Fibroblast of skin of scalp (primary cell): ENCODE measurements around the gene CRYL1.

Source experiments
- DNase-seq: peaks from one replicate; pipeline ENCODE4 v3.0.0-alpha.2; 2013

CRYL1 gene

DNA sequence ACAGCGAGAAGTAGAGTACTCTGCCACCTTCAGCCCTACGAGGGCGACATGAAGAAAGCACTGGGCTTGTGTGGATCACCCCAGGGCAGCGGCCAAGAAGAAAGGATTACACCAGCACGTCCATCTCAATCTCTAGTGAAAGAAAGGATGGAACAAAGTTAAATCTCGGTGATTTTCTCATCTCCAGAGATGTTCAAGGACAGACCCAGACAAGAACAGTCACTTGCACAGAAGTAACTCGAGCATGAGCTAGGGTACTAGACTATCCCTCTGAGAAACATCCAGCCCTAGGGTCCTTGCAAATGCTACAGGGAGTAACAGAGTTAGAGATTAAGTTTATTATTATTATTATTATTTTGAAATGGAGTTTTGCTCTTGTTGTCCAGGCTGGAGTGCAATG is 106.7 kb downstream of the CRYL1 start:
- DNase-seq = no peak

DNA sequence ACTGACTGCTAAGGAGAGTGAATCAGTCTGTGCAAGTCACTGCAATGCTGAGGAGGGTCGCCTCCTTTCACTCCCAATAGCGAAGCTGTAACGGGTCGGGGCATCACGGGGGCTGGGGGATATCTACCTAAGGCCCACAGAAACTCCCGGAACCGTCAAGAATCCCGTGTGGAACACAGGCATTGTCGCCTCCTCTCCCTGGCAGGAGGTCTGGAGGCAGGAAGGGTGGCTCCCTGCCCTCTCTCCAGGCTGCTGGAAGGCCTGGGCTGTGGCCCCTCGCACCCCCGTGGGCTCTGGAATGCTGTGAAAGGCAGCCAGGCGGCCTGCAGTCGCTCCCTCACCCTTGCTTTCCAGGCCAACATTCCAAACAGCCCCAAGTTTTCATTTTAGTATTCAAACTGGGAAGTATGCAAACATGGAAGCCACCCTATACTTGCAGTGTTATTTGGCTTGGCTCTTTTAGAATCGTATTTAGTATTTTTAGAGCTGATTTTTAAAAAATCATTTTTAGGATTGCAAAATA is 109.4 kb downstream of the CRYL1 start:
- peak; percentile 78 for DNase-seq

DNA sequence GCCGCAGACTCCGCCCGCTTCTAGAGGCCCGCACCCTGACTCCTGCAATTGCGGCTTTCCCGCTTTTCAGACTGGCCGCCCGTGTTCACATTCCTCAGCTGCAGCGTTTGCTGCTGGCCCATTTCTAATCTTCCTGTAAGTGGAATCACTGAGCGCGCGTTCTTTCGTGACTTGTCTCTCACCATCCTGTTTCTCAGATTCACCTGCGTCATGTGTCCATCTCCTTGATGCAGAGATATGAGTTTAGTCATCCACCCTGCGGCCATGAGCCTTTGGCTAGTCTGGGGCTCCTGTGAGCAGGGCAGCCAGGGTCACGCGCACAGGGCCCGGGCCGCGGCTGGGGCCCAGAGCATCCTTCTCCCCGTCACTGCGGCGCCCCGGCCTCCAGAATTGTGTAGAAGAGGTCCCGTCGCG is 110.0 kb downstream of the CRYL1 start:
- no peak for DNase-seq

DNA sequence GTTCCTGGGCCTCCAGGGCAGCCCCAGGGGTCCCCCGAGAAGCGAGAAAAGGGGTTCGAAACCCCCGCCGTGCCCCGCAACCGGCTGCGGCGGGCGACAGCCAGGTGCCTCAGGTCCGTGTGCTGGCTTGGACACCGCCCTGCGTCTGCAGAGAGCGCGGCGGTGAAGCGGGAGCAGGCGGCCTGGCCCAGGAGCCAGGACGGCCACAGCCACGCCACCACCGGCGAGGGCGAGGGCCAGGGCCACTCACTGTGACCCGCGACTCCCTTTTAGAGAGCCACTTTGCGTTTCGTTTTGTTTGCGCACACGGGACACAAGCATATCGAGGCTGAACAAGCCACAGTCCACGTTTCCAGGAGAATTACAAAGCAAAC is 110.4 kb downstream of the CRYL1 start:
- no peak for DNase-seq

DNA sequence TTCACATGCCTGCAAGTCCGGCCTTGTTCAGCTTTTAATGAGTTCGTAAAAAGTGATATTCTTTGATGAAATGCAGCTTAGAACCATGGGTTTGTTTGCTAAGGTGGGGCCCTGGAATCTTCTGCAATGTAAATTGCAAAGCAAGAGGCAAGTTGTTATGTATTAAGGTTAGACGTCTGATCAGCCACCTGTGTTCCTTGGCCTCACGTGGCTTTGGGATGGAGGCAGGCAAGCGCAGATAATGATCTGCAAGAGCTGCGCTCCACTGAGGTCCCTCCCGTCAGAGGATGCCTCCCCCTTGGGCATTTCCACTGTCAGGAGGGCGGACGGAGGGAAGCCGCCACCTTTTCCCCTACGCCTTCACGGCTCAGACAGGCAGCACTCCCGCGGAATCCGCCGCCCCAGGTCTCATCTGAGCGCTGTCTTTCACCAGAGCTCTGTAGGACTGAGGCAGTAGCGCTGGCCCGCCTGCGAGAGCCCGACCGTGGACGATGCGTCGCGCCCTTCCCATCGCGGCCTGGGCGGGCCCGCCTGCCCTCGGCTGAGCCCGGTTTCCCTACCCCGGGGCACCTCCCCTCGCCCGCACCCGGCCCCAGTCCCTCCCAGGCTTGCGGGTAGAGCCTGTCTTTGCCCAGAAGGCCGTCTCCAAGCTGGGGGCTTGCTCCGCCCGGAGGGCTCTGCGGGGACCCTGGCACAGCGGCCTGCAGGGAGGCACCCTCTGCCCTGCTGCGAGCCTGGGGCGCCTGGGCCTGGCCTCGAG is 110.9 kb downstream of the CRYL1 start:
- no peak for DNase-seq

DNA sequence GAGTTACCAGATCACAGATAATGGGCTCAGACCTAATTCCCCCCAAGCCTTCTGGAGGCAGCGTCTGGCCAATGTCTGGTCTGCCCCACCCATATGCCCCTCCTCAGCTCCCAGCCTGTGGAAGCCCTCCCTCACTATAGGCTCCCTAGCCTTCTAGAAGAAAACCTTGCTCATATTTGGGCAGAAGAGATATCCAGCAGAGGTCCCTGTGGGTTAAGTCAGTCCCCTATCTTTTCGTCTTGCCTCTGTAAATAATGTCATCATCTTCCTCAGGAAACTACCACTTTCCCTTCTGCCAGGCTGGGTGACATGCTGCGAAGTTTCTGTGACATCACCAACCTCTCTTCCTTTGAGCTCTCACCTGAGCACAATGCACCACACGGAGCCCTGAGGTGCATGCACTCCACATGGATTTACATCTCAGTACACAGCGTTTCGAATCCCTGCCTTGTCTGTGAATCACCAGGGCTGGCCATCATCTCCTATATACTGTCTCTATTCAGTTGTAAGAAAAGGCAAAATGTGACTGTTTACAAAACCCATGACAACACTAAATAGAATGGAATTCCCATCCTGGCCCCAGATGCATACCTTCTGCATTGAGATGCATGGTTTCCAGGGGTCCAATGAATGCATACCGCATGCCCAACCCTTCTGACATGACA is 112.8 kb downstream of the CRYL1 start:
- DNase-seq = peak; percentile 31

DNA sequence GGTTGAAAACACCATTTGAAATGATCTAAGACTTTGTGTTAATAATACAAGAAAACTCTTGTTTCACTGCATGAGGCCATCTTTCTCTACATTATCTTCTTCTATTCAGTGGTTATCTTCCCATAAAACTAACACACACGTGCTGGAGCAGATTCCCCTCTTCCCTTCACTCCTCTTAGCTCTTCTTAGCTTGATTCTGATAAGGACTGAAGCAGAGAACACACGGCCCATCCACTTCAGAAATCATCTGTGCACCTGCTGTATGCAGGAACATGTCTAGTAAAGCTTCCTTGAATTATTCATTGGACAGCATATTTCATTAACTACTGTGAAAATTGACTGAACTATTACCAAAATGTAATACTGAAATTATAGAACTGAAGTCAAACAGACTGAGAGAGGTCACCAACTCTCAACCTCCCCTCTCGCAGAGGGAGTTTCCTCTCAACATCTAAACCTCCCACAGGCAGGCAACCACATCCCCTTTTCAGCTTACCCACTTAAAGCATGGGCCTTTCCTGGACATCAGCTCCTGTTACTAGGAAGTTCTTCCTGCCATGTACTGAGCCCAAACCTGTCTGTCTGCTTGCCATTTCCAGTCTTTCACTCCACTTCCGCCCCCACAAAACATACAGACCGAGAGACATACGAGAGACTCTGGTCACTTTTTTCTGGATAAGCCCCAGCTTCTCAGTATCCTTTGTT is 113.9 kb downstream of the CRYL1 start:
- DNase-seq = no peak

DNA sequence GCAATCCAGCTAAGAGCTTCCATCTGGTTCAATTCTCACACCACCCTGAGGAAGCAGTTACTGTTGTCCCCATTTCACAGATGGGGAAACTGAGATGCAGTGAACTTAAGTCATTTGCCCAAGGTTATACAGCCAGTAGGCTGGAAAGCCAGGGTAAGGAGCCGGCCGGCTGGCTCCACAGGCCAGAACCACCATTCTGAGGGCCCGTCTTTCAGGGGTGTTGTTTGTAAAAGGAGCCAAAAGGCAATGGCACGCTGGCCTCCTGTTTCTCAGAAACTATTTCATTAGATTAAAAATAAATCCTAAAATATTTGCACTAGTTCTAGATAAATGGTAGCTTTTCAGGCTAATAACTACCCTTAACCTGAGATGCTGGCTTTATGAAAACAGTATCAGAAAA is 114.9 kb downstream of the CRYL1 start:
- no peak for DNase-seq

DNA sequence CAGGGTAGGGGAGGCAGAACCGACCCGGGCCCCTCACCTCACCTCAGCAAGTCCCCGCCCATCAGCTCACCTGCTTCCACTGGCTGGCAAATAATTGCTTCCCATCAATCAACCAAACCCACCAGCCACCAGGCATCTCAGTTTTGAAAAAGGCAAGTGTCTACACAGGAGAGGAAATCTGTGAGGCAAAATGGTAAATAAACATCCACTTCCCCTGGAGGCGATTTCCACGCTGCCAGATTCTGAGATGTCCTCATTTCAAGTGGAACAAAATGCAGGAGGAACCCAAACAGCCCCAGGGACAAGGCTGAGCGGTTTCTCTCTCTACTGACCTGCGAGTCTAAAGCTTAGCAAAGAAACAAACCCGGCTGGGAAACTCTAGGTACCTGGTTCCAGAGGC is 117.5 kb downstream of the CRYL1 start:
- no peak for DNase-seq

DNA sequence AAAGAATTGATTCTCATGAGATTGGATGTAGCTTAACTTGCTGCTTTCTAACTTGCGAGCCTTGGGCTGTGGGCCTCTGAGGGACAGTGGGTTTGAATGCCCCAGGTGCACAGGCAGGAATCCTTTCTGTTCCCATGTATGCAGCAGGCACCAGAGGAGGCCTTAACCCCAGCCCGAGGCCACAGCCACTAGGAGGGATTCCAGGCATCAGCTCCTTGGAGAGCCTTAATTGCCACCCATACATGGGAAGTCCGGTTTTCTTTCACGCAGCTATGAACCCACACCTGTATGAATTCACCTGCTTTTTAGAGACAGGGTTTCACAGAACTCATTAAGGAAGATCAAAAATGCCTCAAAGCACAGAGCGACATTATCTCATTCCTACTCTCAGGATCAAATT is 117.9 kb downstream of the CRYL1 start:
- DNase-seq = no peak

DNA sequence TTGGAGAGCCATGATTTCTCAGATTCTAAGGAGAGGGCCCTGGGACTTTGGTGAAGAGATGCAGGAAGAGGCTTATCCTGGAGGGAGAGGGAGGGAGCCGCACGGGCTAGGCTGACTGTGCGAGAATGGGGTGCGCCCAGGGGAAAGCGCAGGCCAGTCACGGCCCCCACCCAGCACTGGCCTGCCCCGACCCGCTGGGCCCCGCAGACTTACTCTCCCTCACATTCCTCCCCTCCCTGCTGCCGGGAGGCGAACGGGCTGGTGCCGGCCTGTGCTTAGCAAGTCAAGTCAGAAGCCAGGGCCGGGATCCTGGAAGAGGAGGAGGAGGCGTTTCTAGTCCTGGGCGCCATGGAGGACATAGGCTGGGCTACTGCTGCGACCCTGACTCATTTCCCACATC is 120.0 kb downstream of the CRYL1 start:
- DNase-seq = no peak

DNA sequence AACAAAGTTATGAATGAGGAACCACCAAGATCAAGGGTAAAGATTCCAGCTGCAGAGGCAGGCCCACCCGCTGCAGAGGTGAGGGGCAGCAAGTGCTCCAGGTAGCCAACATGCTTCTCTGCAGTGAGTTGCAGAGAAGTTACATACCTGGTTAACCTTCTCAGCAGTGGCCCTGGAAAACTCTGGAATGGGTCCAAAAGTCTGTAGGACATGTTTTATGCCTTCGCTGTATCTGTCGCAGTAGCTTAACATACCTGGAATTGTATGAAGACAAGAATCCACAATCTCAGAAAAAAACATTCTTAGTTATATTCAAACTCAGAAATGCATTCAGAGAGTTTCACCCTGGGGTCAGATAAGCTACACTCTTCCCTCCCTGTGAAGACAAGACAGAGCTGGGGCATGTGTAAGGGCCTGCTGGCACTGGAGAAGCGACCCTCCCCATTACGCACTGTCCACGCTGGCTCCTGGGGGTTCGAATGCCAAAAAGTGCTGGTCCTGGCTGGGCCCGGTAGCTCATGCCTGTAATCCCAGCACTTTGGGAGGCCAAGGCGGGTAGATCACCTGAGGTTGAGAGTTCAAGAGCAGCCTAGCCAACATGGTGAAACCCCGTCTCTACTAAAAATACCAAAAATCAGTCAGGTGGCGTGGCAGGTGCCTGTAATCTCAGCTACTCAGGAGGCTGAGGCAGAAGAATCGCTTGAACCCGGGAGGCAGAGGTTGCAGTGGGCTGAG is 121.0 kb downstream of the CRYL1 start:
- DNase-seq = no peak

DNA sequence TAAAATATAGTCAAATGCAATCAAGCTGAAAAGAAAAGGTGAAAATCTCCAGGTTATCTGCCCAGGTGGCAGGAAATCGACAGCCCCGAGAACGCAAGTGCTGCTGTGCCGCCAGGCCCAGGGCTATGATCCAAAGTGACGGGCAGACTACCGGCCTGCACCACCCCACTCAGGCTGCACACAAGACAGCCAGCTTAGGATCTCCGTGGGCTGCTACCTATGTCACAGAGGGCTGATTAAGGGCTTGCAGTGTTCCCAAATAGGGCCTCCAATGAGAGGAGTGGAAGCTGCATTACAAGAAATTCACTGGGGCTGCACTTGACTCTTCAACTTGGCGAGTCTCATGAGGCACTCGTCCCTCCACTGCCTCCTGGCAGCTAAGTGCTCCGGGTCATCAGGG is 121.8 kb downstream of the CRYL1 start:
- no peak for DNase-seq

DNA sequence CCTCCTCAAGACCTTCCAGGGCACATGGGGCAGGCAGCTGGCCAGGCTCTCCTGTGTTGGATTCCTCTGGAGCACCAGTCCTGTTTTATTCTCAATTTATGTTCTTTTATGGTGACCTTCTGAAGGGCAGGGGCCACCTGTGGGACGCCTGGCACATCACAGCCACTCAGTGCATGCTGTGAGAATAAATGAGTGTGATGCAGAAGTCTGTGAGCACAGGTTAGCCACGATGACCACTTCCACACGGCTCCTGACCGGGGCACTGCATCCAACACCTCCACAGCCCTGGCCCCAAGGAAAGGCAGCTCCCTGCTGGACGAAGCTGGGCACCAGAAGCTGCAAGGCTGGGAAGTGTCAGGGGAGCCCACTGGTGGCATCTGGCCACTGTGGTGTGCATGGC is 122.8 kb downstream of the CRYL1 start:
- no peak for DNase-seq

DNA sequence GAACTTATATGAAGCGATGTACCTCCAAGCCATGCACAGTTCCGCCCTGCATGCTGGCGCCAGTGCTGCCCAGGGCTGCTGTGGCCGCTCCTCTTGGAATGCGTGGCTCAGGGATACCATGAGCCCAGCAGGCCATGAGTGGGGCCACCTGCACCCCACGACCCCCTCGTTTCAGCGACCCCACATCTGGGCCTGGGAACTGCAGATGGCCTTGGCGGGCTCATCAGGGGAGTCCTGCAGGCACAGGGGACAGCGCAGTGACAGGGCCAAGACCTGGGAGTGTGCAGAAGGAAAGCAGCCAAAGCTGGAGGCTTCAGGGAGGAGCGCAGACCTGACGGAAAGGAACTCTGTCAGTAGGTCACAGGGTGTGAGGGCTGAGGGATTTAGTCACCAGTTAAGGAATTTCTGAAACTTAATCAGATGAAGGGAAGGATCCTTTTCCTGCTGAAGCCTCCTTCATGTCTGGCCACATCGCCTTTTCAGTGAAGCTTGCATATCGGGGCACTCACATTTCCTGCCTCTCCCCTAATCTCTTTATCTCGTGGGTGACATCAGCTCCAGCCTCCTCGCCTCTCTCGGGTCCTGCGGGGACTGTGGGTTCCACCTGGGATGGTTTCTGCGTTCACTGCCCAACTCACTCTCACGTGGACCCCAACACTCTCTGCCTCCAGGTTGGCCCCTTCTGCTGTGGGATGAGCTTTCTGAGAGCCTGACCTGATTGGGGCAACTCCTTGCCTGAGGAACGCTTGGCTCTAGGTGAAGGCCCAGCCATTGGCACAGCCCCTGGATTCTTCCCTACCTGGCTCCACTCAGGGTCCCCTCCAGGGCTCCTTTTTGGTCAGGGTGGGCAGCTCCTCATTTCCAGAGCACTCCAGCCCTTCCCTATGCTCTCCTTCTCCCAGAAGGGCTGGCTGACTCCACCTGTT is 123.5 kb downstream of the CRYL1 start:
- DNase-seq = no peak

DNA sequence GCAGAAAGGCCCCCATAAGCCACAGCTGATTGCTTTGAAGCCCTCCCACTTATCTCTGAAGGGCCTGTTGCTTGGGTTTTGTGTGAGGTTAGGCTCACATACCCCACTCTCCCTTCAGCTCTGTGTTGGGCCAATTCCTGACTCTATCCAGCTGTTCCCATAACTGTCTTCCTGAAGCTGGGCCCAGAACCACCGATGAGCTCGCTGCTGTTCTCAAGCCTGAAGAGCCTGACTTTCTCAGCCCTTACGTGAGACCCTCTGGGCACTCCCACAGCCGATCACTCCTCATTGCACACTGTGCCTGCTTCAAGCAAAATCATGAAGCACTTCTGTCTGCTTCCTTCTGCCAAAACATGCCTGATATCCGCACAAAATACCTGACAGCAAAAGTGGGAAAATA is 124.1 kb downstream of the CRYL1 start:
- DNase-seq = no peak

DNA sequence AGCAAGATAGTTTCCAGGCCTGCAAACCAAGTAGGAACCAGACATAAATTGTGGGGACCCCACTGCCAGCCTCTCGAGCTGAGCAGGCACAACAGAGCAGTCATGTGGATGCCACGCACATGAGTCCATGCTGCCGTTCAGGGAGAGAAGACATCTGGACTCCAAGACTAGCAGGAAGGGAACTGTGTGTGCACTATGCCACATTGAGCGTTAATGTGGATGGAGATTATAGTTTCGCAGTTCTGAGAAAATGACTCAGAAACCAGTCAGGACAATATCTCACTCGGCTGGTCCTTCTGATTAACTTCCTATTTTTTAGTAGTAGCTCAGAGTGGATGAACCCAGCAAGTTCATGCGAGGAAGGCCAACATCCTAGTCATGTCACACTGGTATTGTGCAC is 124.9 kb downstream of the CRYL1 start:
- peak; percentile 31 for DNase-seq

DNA sequence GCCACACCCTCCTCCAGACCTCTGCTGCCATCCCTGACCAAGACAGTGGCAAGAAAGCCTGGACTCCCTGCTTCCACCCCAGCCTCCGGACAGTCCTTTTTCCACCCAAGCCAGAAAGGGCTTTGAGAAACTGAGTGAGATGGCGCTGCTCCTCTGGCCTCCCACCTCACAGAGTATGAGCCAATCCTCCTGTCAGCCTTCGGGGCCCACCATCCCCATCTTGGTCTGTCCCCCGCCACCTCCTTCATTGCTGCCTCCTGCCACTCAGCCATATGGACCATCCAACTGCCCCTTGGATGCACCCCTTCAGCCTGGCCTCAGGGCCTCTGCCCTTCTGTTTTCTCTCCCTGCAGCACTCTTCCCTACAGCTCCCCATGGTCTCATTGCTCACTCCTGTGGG is 125.7 kb downstream of the CRYL1 start:
- DNase-seq = no peak

DNA sequence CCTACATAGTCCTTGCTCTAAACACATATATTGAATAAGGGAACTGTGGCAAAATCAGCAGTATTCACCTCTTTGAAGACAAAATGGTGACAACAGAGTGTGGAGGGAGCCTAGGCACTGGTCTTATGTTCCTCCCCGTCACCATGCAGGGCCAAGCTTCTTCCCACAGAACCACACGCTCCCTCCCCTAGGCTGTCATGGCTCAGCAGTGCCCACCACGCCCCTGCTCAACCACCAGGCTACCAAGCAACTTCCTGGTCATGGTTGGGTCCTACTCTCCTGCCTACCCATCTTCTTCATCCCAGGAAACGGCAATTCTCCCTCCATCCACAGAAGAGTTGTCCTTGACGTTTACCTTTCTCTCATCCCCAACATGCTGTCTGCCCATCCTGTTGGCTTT is 126.1 kb downstream of the CRYL1 start:
- no peak for DNase-seq

DNA sequence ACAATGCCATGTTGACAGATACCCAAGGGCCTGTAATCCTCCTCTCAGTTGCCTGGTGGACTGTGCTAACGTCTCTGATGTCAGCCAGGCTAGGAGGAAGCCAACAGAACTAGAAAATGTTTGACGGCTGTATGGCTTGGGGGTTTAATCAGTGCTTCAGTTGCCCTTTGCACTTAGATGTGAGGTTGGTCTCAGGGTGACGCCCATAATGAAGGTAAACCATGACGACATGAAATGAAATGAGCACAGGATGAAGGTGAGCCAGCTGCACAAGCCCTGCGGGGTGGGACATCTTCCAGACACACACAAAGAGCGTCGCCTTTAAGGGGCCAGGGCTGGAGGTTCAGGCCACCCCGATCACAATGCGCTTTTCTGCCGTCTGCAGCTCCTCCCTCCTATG is 127.2 kb downstream of the CRYL1 start:
- DNase-seq = no peak

DNA sequence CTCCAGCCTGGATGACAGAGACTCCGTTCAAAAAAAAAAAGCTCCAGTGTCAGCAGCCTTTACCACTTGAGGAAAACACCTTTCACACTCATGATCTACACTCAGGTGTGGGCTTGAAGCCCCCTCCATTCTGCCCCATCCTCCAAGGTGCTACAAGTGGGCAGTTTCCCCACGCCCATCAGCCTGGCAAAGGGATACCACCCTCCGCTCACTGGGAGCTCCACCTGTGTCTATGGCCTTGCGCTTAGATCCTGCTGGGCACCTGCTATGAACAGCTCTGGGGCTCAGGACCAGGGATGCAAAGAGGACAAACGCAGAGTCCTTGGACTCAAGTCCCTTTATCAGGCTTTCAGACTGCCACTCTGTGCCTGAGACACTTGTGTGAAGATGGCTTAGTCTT is 127.8 kb downstream of the CRYL1 start:
- no peak for DNase-seq
